GM18502 (cell line): Measurements from ENCODE around the gene MCF2L.

Experiments used
- ATAC-seq: cut with Tn5 transposase; IDR thresholded peaks from one replicate; pipeline ENCODE4 v1.9.1; 2021; ENCODE audit warnings: mild to moderate bottlenecking; ENCODE audit not compliant: unreplicated experiment, poor library complexity

The MCF2L gene

GRCh38 chr13:112978561-112979405 is 9.8 kb downstream of the MCF2L start:
- ATAC-seq: no peak

- no peak for ATAC-seq
Measured at GRCh38 chr13:112979406-112979902, 10.4 kb downstream of the MCF2L start.

- no peak for ATAC-seq
Measured at GRCh38 chr13:112980434-112980833, 11.4 kb downstream of the MCF2L start.

GRCh38 chr13:112981451-112981850 is 12.4 kb downstream of the MCF2L start:
- no peak for ATAC-seq

- no peak for ATAC-seq
Measured at GRCh38 chr13:112982281-112983041, 13.4 kb downstream of the MCF2L start.

GRCh38 chr13:112983042-112983305 is 14.0 kb downstream of the MCF2L start:
- no peak for ATAC-seq

- no peak for ATAC-seq
Measured at GRCh38 chr13:112983428-112984196, 14.6 kb downstream of the MCF2L start.

- ATAC-seq: no peak
Measured at GRCh38 chr13:112984501-112984900, 15.5 kb downstream of the MCF2L start.

- ATAC-seq: no peak
Measured at GRCh38 chr13:112984954-112985802, 16.2 kb downstream of the MCF2L start.

GRCh38 chr13:112985803-112986408 is 16.9 kb downstream of the MCF2L start:
- ATAC-seq: no peak

- ATAC-seq: no peak
Measured at GRCh38 chr13:112986470-112986869, 17.5 kb downstream of the MCF2L start.

GRCh38 chr13:112986946-112987681 is 18.1 kb downstream of the MCF2L start:
- no peak for ATAC-seq

GRCh38 chr13:112987682-112988024 is 18.6 kb downstream of the MCF2L start:
- no peak for ATAC-seq

- no peak for ATAC-seq
Measured at GRCh38 chr13:112990783-112991182, 21.8 kb downstream of the MCF2L start.

GRCh38 chr13:112991609-112992008 is 22.6 kb downstream of the MCF2L start:
- no peak for ATAC-seq

- ATAC-seq: no peak
Measured at GRCh38 chr13:112992931-112993680, 24.1 kb downstream of the MCF2L start.

GRCh38 chr13:112994084-112994780 is 25.2 kb downstream of the MCF2L start:
- no peak for ATAC-seq
